ENCODE measurements around the gene CALHM6. TPM values are rescaled to one million over a fixed set of nuclear protein-coding genes. Genes with fewer than 3 reads are reported as not detected.

CALHM6 gene
- total RNA-seq, 1 donor from 2014 or later: not detected

- TF ChIP-seq CTCF (IDR thresholded peaks at IDR 0.05): no peak
- Histone ChIP-seq H3K4me1 (peaks cover 0 to 2% of the 10 kb centered on the region in 2 donors), H3K36me3 (no peaks in the 10 kb centered on the region), H3K9me3 (no peaks in the 10 kb centered on the region), H3K4me3 (no peak overlapping the region), H3K27ac (no peak overlapping the region), H3K27me3 (no peaks in the 10 kb centered on the region)
- intact Hi-C loops (cut with DNase I): no loop called here
- DNase-seq (ENCODE audit: low spot score in 2 of 2): no peak
Measured at GRCh38 chr6:116450185-116450710, 10.9 kb upstream of the CALHM6 start.

DNA sequence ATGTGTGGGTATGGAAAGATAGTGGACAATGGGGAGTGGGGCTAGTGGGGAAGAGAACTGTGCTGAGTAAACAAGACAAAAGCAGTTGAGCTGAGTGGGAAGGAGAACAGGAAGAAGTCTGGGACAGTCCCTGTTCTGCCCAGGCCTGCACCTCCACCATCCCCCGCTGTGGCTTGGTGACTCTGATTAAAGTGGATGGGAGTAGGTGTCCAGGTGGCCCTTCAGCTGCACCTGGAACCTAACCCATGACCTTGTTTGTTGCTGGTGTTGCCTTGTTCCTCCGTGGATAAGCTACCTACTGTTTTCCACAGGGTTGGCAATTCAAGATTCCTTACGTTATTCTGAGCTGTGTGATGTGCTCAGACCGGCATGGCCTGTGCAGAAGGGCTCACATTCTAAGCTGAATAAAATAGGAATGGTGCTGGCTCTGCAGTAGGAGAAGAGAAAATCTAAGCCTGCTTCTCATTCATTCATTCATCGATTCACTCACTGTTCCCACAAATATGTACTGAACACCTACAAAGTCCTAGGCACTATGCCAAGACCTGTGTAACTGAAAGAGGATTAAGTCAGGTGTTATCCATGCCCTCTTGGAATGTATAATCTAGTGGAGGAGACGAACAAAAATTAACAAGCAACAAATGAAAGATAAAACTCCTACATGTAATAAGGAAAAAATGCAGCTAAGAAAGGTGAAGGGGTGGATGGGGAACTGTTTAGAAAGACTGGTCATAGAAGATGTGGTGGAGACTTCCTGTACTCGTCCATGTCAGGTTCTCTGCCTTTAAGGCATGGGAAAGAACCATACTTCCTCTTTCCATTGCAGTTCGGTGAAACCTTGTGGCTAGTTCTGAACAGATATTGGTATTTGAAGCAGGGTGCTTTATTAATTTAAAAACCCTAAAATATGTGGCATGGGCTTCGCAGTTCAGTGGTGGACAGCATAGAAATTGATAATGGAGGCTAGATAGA lies 10.1 kb upstream of the CALHM6 start:
- DNase-seq (ENCODE audit: low spot score in 2 of 2): no peak
- H3K4me3 ChIP-seq: no peak overlapping the region
- no peaks in the 10 kb centered on the region for H3K36me3 ChIP-seq
- no peak for TF ChIP-seq CTCF (IDR thresholded peaks at IDR 0.05)
- intact Hi-C loops (cut with DNase I): no loop called here
- no peaks in the 10 kb centered on the region for H3K27me3 ChIP-seq
- no peaks in the 10 kb centered on the region for H3K9me3 ChIP-seq
- peaks cover 0 to 2% of the 10 kb centered on the region in 2 donors for H3K4me1 ChIP-seq
- no peak overlapping the region for H3K27ac ChIP-seq

DNA sequence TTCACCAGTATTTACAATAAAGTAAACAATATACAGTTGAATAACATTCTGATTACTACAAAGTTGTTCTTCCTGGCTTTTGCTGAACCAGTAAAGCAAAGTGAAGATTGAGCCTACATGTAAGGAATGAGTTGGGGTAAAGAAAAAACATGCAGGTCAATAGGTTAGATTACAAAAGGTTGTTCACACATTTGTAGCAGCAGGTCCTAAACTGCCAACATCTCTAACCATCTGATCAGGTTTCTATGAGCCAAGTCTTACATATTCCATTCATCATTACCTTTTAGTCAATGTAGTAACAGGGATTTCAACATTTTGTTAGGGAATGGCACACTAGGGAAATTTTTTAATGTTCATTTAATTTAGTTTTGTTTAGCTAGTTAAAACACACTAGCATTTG lies 9.3 kb upstream of the CALHM6 start:
- Histone ChIP-seq H3K9me3 (no peaks in the 10 kb centered on the region), H3K27me3 (no peaks in the 10 kb centered on the region), H3K4me1 (peaks cover 0 to 2% of the 10 kb centered on the region in 2 donors), H3K27ac (no peak overlapping the region), H3K4me3 (no peak overlapping the region), H3K36me3 (no peaks in the 10 kb centered on the region)
- intact Hi-C loops (cut with DNase I): no loop called here
- no peak for TF ChIP-seq CTCF (IDR thresholded peaks at IDR 0.05)
- no peak for DNase-seq (ENCODE audit: low spot score in 2 of 2)

DNA sequence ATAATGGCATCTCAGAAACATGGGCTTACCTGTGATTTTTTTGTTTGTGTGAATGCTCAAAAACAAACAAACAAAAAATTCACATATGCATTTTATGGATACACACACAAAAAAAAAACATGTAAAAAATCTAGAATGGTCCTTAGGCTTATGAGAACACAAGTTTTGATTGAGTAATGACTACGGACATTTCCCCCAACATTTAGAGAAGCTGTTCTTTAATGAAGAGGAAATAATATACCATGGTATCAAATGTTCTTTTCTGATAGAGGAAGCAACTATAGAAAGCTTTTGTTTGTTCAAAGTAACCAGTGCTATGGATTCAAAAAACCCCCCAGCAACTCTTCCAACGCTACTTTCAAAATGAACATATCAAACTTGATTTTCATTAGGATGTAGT lies 8.6 kb upstream of the CALHM6 start:
- H3K4me1 ChIP-seq: no peaks in the 10 kb centered on the region
- no peak overlapping the region for H3K27ac ChIP-seq
- intact Hi-C loops (cut with DNase I): no loop called here
- H3K4me3 ChIP-seq: no peak overlapping the region
- H3K9me3 ChIP-seq: no peaks in the 10 kb centered on the region
- H3K36me3 ChIP-seq: no peaks in the 10 kb centered on the region
- DNase-seq (ENCODE audit: low spot score in 2 of 2): no peak
- no peaks in the 10 kb centered on the region for H3K27me3 ChIP-seq
- no peak for TF ChIP-seq CTCF (IDR thresholded peaks at IDR 0.05)

DNA sequence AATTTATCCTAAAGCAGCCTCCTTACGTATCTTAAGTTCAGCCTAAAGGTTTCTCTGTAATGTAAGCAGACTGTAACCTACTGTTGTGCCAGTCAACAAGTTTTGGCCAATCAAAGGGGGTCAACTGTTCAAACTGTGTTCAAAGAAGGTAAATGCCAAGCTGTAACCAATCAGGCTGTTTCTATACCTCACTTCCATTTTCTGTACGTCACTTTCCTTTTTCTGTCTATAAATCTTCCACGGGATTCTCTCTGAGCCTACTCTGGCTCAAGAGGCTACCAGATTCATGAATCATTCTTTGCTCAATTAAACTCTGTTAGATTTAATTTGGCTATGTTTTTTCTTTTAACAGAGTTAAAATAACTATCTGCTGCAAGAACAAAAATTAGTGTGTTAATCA lies 5.1 kb upstream of the CALHM6 start:
- Histone ChIP-seq H3K9me3 (no peaks in the 10 kb centered on the region), H3K36me3 (no peaks in the 10 kb centered on the region), H3K4me3 (no peak overlapping the region), H3K27me3 (no peaks in the 10 kb centered on the region), H3K27ac (no peak overlapping the region), H3K4me1 (no peaks in the 10 kb centered on the region)
- no peak for DNase-seq (ENCODE audit: low spot score in 2 of 2)
- no peak for TF ChIP-seq CTCF (IDR thresholded peaks at IDR 0.05)
- intact Hi-C loops (cut with DNase I): no loop called here
